GM21529 (cell line): ENCODE data around the gene FRY.
A peak's percentile ranks its signal among the peaks of the same experiment; 100 is the strongest.
"Not testable (repeated sequence)": the region's sequence is repeated elsewhere in the genome, so short reads cannot be mapped to it uniquely, and the experiment has no call there.

Experiments
- ATAC-seq: cut with Tn5 transposase; IDR thresholded peaks from one replicate; pipeline ENCODE4 v1.9.1; 2021; ENCODE audit not compliant: unreplicated experiment

Gene FRY

GRCh38 chr13:32040052-32040642, 8.6 kb downstream of the FRY start:
- ATAC-seq: no peak

- ATAC-seq: no peak
Observed at GRCh38 chr13:32040689-32041088, 9.1 kb downstream of the FRY start.

- peak; percentile 71 for ATAC-seq
Observed at GRCh38 chr13:32041429-32041828, 9.9 kb downstream of the FRY start.

- ATAC-seq: no peak
Observed at GRCh38 chr13:32042551-32042950, 11.0 kb downstream of the FRY start.

- no peak for ATAC-seq
Observed at GRCh38 chr13:32044446-32044845, 12.9 kb downstream of the FRY start.

GRCh38 chr13:32045537-32045936, 14.0 kb downstream of the FRY start:
- no peak for ATAC-seq

- ATAC-seq: no peak
Observed at GRCh38 chr13:32045982-32046785, 14.6 kb downstream of the FRY start.

GRCh38 chr13:32047088-32047487, 15.5 kb downstream of the FRY start:
- no peak for ATAC-seq

- no peak for ATAC-seq
Observed at GRCh38 chr13:32047793-32048192, 16.2 kb downstream of the FRY start.

GRCh38 chr13:32048816-32049215, 17.2 kb downstream of the FRY start:
- no peak for ATAC-seq

GRCh38 chr13:32051156-32051555, 19.6 kb downstream of the FRY start:
- ATAC-seq: no peak

GRCh38 chr13:32056316-32056715, 24.7 kb downstream of the FRY start:
- no peak for ATAC-seq

GRCh38 chr13:32057325-32057724, 25.8 kb downstream of the FRY start:
- not testable (repeated sequence) for ATAC-seq

GRCh38 chr13:32059511-32059984, 28.0 kb downstream of the FRY start:
- no peak for ATAC-seq

- ATAC-seq: no peak
Observed at GRCh38 chr13:32060401-32060878, 28.9 kb downstream of the FRY start.

- ATAC-seq: no peak
Observed at GRCh38 chr13:32063619-32064233, 32.2 kb downstream of the FRY start.

- ATAC-seq: no peak
Observed at GRCh38 chr13:32067149-32067961, 35.8 kb downstream of the FRY start.

GRCh38 chr13:32068255-32068654, 36.7 kb downstream of the FRY start:
- no peak for ATAC-seq

- no peak for ATAC-seq
Observed at GRCh38 chr13:32073180-32073864, 41.7 kb downstream of the FRY start.

- no peak for ATAC-seq
Observed at GRCh38 chr13:32075170-32075851, 43.7 kb downstream of the FRY start.
